Sciatic nerve (tissue), 2 donors: Measurements from ENCODE around the gene H6PD. TPM values are rescaled to one million over a fixed set of nuclear protein-coding genes. Genes with fewer than 3 reads are reported as not detected.

ENCODE experiments used
- ATAC-seq: fragments of 200-7000 bp; cut with Tn5 transposase; one replicate; pipeline ENCODE4 v1.9.1; 2020; ENCODE audit warnings: mild to moderate bottlenecking, moderate library complexity
- DNase-seq: peaks from one replicate; pipeline ENCODE4 v3.0.0-alpha.2; 2020; ENCODE audit warnings: low spot score
- intact Hi-C: fragments of 100-400 bp; cut with DNase I; formaldehyde crosslinking; loops from one replicate; pipeline ENCODE4 v1.14.2; 2022
- total RNA-seq: library from RNA; stranded (reverse); fragmentation: NEBNext Ultra II Directional; extraction: Animal tissue kit (Norgen Biotek cat#: 25700); gene quantifications from one replicate; pipeline ENCODE4 v1.2.1, GENCODE V29; 2021
- donor health status: DM: no; HTN: no; CAD: no.
- donor health status: DM: no; HTN: no; CAD: no.

H6PD gene
- total RNA-seq, 1 donor from 2014 or later: 52.9 TPM

GRCh38 chr1:9249534-9250410 lies 15.2 kb downstream of the H6PD start:
- no peak for DNase-seq
- intact Hi-C loops: no loop called here
- peak; percentile 65 for ATAC-seq

- ATAC-seq (peak; percentile 76), DNase-seq (no peak)
- intact Hi-C loops: no loop called here
These were observed 16.1 kb downstream of the H6PD start for GRCh38 chr1:9250411-9251381.

GRCh38 chr1:9251501-9251900 lies 16.9 kb downstream of the H6PD start:
- ATAC-seq: peak; percentile 38
- no peak for DNase-seq
- intact Hi-C loops: no loop called here

- intact Hi-C loops: no loop called here
- DNase-seq: no peak
These were observed 18.4 kb downstream of the H6PD start for GRCh38 chr1:9253004-9253403.

GRCh38 chr1:9253453-9254105 lies 19.0 kb downstream of the H6PD start:
- intact Hi-C loops: no loop called here
- no peak for ATAC-seq
- DNase-seq: no peak

More at GRCh38 chr1:9253004-9253403, 18.4 kb downstream of the H6PD start:
- ATAC-seq: no peak

- ATAC-seq (no peak), DNase-seq (no peak)
- intact Hi-C loops: no loop called here
These were observed 21.8 kb downstream of the H6PD start for GRCh38 chr1:9256332-9256731.

- intact Hi-C loops: no loop called here
- ATAC-seq (peak; percentile 19), DNase-seq (no peak)
These were observed 23.3 kb downstream of the H6PD start for GRCh38 chr1:9257851-9258250.

- no peak for DNase-seq
- intact Hi-C loops: no loop called here
- ATAC-seq: no peak
These were observed 24.1 kb downstream of the H6PD start for GRCh38 chr1:9258629-9259028.

- intact Hi-C loops: loop anchor here (10.0 kb wide), 1 partner anchor 195 kb away; no protein-coding TSS in a partner anchor
- ATAC-seq (no peak), DNase-seq (no peak)
These were observed 25.6 kb downstream of the H6PD start for GRCh38 chr1:9260059-9260766.

- intact Hi-C loops: loop anchor here (10.0 kb wide), 1 partner anchor 193 kb away; no protein-coding TSS in a partner anchor
- ATAC-seq: no peak
- DNase-seq: no peak
These were observed 26.9 kb downstream of the H6PD start for GRCh38 chr1:9261496-9261895.

GRCh38 chr1:9262096-9262986 lies 27.8 kb downstream of the H6PD start:
- intact Hi-C loops: loop anchor here (10.0 kb wide), 1 partner anchor 192 kb away; no protein-coding TSS in a partner anchor
- DNase-seq (no peak), ATAC-seq (no peak)

GRCh38 chr1:9263276-9263855 lies 28.8 kb downstream of the H6PD start:
- ATAC-seq: no peak
- no peak for DNase-seq

GRCh38 chr1:9263984-9264872 lies 29.7 kb downstream of the H6PD start:
- ATAC-seq (no peak), DNase-seq (no peak)
- intact Hi-C loops: loop anchor here (10.0 kb wide), 1 partner anchor 191 kb away; no protein-coding TSS in a partner anchor

More at GRCh38 chr1:9263276-9263855, 28.8 kb downstream of the H6PD start:
- intact Hi-C loops: loop anchor here (10.0 kb wide), 1 partner anchor 191 kb away; no protein-coding TSS in a partner anchor

- DNase-seq (no peak), ATAC-seq (no peak)
- intact Hi-C loops: loop anchor here (10.0 kb wide), 1 partner anchor 190 kb away; no protein-coding TSS in a partner anchor
These were observed 30.5 kb downstream of the H6PD start for GRCh38 chr1:9265037-9265436.

GRCh38 chr1:9265968-9266367 lies 31.4 kb downstream of the H6PD start:
- intact Hi-C loops: loop anchor here (10.0 kb wide), 1 partner anchor 189 kb away; no protein-coding TSS in a partner anchor
- no peak for ATAC-seq
- DNase-seq: no peak

GRCh38 chr1:9267352-9267686 lies 32.7 kb downstream of the H6PD start:
- intact Hi-C loops: loop anchor here (10.0 kb wide), 1 partner anchor 187 kb away; no protein-coding TSS in a partner anchor
- ATAC-seq (peak; percentile 25), DNase-seq (no peak)
